ENCODE data around the gene ROPN1.

The ROPN1 gene

DNA sequence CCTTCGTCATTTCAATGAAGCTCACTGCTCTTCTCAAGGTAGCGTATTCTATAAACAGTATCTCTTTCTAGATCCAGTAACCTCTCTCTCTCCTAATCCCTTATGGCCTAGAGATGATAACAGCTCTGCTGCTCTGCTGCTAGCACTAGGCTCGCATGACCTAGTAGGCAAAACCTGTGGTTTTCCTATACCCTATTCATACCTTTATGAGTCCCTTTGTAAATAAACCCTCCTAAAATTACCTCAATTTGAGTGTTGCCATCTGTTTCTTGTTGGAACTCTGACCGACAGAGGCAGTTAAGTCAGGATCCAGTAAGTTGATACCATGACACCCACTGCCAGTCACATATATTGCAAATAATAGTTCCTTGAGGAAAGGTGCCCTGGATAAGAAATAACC lies 38.2 kb downstream of the ROPN1 start:
- Histone ChIP-seq H3K9me3 (ENCODE audit: control insufficient read depth, insufficient read depth, low read depth, low read length) (no peaks in the 10 kb centered on the region), H3K27ac (ENCODE audit: extremely low read depth, low read depth, low read length) (no peak overlapping the region), H3K4me1 (ENCODE audit: control insufficient read depth, insufficient read depth, low read length) (no peaks in the 10 kb centered on the region), H3K36me3 (ENCODE audit: control insufficient read depth in 2 of 2, insufficient read depth in 1 of 2, low read length in 2 of 2) (peaks cover 15 to 61% of the 10 kb centered on the region in 2 experiments; a peak in 2 of 3 replicates), H3K4me3 (ENCODE audit: low read depth, low read length) (no peak overlapping the region)
- ChIA-PET CTCF (no interaction called here), POLR2A (no interaction called here)
- no peak for TF ChIP-seq ZNF302 (tag by site-specific recombination; IDR thresholded peaks at IDR 0.05; ENCODE audit: low read depth)
- TF ChIP-seq, protein P1, sequence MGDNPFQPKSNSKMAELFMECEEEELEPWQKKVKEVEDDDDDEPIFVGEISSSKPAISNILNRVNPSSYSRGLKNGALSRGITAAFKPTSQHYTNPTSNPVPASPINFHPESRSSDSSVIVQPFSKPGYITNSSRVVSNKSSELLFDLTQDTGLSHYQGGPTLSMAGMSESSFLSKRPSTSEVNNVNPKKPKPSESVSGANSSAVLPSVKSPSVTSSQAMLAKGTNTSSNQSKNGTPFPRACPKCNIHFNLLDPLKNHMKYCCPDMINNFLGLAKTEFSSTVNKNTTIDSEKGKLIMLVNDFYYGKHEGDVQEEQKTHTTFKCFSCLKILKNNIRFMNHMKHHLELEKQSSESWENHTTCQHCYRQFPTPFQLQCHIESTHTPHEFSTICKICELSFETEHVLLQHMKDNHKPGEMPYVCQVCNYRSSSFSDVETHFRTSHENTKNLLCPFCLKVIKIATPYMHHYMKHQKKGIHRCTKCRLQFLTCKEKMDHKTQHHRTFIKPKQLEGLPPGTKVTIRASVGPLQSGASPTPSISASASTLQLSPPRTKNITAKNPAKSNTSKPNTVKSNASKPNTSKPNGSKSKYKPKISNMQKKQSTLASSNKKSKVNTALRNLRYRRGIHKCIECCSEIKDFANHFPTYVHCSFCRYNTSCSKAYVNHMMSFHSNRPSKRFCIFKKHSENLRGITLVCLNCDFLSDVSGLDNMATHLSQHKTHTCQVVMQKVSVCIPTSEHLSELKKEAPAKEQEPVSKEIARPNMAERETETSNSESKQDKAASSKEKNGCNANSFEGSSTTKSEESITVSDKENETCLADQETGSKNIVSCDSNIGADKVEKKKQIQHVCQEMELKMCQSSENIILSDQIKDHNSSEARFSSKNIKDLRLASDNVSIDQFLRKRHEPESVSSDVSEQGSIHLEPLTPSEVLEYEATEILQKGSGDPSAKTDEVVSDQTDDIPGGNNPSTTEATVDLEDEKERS (tag by site-specific recombination; IDR thresholded peaks at IDR 0.05): no peak
- TF ChIP-seq MYNN (tag by site-specific recombination; IDR thresholded peaks at IDR 0.05; ENCODE audit: borderline replicate concordance): no peak
- TF ChIP-seq, protein P2, sequence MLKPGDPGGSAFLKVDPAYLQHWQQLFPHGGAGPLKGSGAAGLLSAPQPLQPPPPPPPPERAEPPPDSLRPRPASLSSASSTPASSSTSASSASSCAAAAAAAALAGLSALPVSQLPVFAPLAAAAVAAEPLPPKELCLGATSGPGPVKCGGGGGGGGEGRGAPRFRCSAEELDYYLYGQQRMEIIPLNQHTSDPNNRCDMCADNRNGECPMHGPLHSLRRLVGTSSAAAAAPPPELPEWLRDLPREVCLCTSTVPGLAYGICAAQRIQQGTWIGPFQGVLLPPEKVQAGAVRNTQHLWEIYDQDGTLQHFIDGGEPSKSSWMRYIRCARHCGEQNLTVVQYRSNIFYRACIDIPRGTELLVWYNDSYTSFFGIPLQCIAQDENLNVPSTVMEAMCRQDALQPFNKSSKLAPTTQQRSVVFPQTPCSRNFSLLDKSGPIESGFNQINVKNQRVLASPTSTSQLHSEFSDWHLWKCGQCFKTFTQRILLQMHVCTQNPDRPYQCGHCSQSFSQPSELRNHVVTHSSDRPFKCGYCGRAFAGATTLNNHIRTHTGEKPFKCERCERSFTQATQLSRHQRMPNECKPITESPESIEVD (tag by site-specific recombination; IDR thresholded peaks at IDR 0.05): peak; percentile 34; the same call in 1 of the 2 replicates
- TF ChIP-seq ZNF624 (tag by site-specific recombination; IDR thresholded peaks at IDR 0.05): no peak
- TF ChIP-seq, protein P3, sequence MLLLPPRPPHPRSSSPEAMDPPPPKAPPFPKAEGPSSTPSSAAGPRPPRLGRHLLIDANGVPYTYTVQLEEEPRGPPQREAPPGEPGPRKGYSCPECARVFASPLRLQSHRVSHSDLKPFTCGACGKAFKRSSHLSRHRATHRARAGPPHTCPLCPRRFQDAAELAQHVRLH (tag by site-specific recombination; IDR thresholded peaks at IDR 0.05): peak; percentile 75
- TF ChIP-seq ZNF776 (tag by site-specific recombination; IDR thresholded peaks at IDR 0.05; ENCODE audit: borderline replicate concordance): no peak
- TF ChIP-seq ZBTB17 (tag by site-specific recombination; IDR thresholded peaks at IDR 0.05): no peak
- TF ChIP-seq ZNF837 (tag by site-specific recombination; IDR thresholded peaks at IDR 0.05): no peak
- TF ChIP-seq OSR2 (tag by site-specific recombination; IDR thresholded peaks at IDR 0.05): peak; percentile 97
- no peak for TF ChIP-seq ZNF433 (tag by site-specific recombination; IDR thresholded peaks at IDR 0.05; ENCODE audit: low read depth)
- peak; percentile 83 for TF ChIP-seq ZNF843 (tag by site-specific recombination; IDR thresholded peaks at IDR 0.05)
- no peak for TF ChIP-seq EGR2 (tag by site-specific recombination; IDR thresholded peaks at IDR 0.05; ENCODE audit: low read depth)
- no peak for TF ChIP-seq INSM2 (tag by site-specific recombination; IDR thresholded peaks at IDR 0.05)
- TF ChIP-seq, protein P4, sequence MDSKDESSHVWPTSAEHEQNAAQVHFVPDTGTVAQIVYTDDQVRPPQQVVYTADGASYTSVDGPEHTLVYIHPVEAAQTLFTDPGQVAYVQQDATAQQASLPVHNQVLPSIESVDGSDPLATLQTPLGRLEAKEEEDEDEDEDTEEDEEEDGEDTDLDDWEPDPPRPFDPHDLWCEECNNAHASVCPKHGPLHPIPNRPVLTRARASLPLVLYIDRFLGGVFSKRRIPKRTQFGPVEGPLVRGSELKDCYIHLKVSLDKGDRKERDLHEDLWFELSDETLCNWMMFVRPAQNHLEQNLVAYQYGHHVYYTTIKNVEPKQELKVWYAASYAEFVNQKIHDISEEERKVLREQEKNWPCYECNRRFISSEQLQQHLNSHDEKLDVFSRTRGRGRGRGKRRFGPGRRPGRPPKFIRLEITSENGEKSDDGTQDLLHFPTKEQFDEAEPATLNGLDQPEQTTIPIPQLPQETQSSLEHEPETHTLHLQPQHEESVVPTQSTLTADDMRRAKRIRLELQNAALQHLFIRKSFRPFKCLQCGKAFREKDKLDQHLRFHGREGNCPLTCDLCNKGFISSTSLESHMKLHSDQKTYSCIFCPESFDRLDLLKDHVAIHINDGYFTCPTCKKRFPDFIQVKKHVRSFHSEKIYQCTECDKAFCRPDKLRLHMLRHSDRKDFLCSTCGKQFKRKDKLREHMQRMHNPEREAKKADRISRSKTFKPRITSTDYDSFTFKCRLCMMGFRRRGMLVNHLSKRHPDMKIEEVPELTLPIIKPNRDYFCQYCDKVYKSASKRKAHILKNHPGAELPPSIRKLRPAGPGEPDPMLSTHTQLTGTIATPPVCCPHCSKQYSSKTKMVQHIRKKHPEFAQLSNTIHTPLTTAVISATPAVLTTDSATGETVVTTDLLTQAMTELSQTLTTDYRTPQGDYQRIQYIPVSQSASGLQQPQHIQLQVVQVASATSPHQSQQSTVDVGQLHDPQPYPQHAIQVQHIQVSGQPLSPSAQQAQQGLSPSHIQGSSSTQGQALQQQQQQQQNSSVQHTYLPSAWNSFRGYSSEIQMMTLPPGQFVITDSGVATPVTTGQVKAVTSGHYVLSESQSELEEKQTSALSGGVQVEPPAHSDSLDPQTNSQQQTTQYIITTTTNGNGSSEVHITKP (tag by site-specific recombination; IDR thresholded peaks at IDR 0.05): 0 out of 2 replicates have a peak, but pooled peaks have one; percentile 13
- TF ChIP-seq, protein P5, sequence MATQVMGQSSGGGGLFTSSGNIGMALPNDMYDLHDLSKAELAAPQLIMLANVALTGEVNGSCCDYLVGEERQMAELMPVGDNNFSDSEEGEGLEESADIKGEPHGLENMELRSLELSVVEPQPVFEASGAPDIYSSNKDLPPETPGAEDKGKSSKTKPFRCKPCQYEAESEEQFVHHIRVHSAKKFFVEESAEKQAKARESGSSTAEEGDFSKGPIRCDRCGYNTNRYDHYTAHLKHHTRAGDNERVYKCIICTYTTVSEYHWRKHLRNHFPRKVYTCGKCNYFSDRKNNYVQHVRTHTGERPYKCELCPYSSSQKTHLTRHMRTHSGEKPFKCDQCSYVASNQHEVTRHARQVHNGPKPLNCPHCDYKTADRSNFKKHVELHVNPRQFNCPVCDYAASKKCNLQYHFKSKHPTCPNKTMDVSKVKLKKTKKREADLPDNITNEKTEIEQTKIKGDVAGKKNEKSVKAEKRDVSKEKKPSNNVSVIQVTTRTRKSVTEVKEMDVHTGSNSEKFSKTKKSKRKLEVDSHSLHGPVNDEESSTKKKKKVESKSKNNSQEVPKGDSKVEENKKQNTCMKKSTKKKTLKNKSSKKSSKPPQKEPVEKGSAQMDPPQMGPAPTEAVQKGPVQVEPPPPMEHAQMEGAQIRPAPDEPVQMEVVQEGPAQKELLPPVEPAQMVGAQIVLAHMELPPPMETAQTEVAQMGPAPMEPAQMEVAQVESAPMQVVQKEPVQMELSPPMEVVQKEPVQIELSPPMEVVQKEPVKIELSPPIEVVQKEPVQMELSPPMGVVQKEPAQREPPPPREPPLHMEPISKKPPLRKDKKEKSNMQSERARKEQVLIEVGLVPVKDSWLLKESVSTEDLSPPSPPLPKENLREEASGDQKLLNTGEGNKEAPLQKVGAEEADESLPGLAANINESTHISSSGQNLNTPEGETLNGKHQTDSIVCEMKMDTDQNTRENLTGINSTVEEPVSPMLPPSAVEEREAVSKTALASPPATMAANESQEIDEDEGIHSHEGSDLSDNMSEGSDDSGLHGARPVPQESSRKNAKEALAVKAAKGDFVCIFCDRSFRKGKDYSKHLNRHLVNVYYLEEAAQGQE (tag by site-specific recombination; IDR thresholded peaks at IDR 0.05): no peak
- no peak for TF ChIP-seq KLF10 (tag by site-specific recombination; IDR thresholded peaks at IDR 0.05)
- TF ChIP-seq ZBTB48 (tag by site-specific recombination; IDR thresholded peaks at IDR 0.05): no peak
- no peak for TF ChIP-seq ZNF530 (tag by site-specific recombination; IDR thresholded peaks at IDR 0.05; ENCODE audit: low read depth)
- no peak for TF ChIP-seq ZNF449 (tag by site-specific recombination; IDR thresholded peaks at IDR 0.05)
- TF ChIP-seq ZNF549 (tag by site-specific recombination; IDR thresholded peaks at IDR 0.05): 0 out of 2 replicates have a peak, but pooled peaks have one; percentile 2
- TF ChIP-seq WT1 (tag by site-specific recombination; IDR thresholded peaks at IDR 0.05): peak; percentile 47; the same call in 1 of the 2 replicates
